22Rv1 (cell line): Measurements from ENCODE around the gene HNRNPA1.

Experiments
- CTCF ChIP-seq: fragments of 450-650 bp; IDR thresholded peaks from 2 replicates; pipeline ENCODE4 v1.5.1; 2017; ENCODE audit warnings: mild to moderate bottlenecking
- ZFX ChIP-seq: fragments of 450-650 bp; IDR thresholded peaks from 2 replicates; pipeline ENCODE4 v1.6.1; 2017; ENCODE audit warnings: antibody characterized with exemption, borderline replicate concordance

DNA sequence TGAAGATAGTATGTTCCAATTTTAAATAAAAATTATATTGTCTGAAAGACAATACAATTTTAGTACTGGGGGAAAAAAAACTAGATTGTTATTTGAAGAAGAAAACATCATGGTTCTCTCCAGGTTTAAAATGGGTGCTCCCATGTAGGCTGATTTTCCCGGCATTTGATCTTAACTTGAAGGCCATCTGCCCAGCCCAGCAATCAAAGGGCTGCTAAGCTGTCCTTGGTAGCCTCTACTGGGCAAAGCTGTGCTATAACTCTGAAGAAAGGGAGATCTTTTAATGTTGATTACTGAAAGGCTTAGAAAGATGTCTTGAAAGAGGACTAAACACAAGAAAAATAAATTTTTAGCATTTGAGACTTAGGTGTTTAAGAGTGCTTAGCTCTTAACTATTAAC lies 42.0 kb upstream of the HNRNPA1 start:
- no peak for TF ChIP-seq CTCF
- no peak for TF ChIP-seq ZFX
